Esophagus muscularis mucosa (tissue), 2 donors: Measurements from ENCODE around the gene MGAT4B.

Experiments used
- POLR2A ChIP-seq: fragments of 450-650 bp; IDR thresholded peaks from one replicate; pipeline ENCODE4 v1.6.1; 2017; ENCODE audit warnings: antibody characterized with exemption, moderate library complexity, mild to moderate bottlenecking, low read depth
- POLR2AphosphoS5 ChIP-seq, 2 donors: sonication (generic); formaldehyde crosslinking; IDR thresholded peaks; one replicate each; pipeline ENCODE4 v1.6.1; 2017; ENCODE audit warnings: antibody characterized with exemption in 2 of 2

DNA sequence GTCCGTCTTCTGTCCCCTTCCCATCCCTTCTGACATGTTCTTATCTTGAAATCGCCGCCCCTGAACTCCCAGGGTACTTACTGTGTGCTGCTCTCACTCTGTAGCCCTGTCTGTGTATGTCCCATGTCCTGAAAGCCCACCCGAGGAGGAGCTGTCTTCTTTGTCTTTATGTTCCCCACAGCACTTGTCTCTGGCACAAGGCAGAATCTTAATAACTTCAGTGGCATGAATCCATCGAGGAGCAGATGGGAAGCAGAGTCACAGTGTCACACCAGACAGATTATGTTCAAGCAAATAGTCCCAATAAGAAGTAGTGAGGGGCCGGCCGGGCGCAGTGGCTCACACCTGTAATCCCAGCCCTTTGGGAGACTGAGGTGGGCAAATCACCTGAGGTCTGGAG, 42.6 kb downstream of the MGAT4B start:
- TF ChIP-seq POLR2A (no peak), POLR2AphosphoS5 (IDR thresholded peaks at IDR 0.05) (no peak)
